ENCODE data around the gene PPP1CC. TPM values are rescaled to one million over a fixed set of nuclear protein-coding genes. Genes with fewer than 3 reads are reported as not detected.
"Not testable (repeated sequence)": the region's sequence is repeated elsewhere in the genome, so short reads cannot be mapped to it uniquely, and the experiment has no call there.

Gene PPP1CC
- total RNA-seq, 1 donor from 2014 or later = 150 TPM

DNA sequence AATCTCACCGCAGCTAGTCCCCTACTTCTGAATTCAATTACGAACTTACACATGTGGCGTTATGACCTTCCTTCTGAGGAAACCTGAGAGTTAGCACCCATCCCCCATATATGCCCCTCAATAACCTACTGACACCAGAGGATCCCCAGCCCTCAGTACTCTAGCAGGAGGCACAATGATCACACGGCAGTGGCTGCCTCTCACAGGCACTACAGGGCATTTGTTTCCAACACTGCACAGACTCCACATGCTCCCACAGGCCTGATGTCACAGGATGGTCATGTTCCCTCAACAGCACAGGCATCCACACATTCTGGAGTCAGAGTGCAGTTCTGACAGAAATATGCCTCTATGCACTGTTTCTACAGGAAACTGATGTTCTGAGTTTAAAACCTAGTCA, 17.4 kb downstream of the PPP1CC start:
- DNase-seq = no peak

DNA sequence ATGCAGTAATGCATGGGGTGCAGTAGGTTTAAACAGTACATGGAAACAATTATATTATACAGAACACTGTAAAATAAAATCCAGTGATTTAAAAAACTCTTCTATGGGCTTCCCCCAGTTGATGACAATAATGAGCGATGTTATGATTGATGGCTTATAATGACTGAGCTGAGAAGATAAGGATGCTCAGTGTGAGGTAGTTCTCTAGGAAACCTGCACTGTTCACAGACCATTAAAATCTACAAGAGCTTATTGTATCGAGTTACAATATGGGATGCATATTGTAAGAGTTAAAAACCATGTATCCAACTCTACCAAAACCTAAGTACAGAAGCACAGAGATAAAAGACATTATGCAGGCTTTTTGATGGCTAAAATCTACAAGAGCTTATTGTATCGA, 19.8 kb downstream of the PPP1CC start:
- DNase-seq = not testable (repeated sequence)

DNA sequence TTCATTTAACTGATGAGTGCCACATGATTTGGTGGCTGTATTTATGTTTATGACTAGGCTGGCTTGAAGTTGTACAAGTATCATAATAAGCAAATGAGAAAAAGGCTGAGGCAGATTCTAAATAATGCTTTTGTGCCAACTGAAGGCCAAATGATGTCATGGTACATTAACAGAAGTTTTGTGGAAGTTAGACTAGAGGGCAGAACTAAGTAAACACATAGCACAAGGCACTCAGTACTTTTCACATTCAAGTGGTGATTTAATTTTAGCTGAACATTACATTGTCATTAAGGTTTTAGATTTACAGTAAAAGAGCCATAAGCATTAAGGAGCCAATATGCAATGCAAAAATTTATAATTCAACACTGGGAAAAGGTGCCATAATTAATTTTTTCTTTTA, 21.1 kb downstream of the PPP1CC start:
- no peak for DNase-seq

DNA sequence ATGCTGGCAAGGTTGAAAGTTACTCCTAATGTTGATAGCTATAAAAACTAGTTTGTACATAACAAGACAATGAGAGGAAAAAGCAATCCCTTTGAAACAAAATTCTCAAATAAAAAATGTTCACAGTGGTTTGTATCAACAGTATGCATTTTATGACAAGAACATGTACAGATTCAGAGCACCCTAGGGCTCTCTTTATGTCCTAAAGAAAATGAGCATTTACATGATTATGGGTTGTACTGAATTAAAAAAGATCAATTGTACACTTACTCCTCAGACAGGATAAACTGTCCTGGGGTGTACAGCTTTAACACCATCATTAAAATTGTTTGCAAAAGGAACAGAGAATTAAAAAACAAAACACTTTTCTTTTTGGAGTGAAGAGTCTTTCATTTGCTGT, 22.2 kb downstream of the PPP1CC start:
- DNase-seq = no peak

DNA sequence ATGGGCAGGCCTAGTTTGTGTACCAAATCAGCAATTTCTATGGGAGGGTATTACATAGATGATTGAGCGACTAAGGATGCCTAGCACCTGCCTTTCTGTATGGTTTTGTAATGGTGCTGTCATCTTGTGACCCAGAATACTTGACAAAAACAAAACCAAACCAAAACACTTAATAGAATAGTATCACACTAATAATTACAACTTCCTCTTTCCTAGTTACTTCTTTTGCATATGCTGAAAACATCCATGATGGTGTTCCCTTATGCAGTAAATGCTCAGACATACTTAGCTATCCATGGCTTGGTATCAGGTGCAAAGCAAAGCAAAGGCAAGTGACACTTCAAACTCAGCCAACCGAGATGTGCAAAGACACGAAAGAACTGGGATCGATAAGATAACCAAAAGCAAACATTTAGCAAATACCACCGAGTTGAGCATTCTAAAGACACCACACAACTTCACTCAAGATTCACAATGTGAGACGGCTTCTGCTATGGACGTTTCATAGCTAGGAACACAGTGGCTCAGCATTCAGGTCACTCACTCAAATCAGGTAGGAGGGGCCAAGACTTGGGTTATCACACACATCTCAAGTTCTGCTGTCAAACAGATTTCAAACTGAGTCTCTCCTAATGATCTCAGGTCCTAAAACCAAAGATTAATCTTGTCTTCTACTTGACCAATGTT, 24.3 kb downstream of the PPP1CC start:
- no peak for DNase-seq

DNA sequence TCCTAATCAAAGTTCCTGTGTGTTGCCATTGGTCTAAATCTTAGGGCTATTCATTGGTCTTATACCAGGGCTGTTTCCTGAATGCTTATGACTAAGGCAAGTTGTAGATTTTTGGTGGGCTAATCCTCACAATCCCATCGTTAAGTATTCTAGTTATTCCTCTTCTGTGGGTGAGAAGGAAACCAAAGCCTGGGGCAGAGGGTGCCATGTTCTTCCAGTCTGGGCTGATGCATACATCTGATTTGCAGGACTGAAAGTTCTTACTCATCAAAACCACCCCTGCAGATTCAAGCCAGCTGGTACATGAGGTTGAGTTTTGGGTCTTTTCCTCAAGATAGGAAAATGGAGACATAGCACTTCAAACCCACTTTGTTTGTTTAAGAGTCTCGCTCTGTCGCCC, 25.7 kb downstream of the PPP1CC start:
- no peak for DNase-seq

DNA sequence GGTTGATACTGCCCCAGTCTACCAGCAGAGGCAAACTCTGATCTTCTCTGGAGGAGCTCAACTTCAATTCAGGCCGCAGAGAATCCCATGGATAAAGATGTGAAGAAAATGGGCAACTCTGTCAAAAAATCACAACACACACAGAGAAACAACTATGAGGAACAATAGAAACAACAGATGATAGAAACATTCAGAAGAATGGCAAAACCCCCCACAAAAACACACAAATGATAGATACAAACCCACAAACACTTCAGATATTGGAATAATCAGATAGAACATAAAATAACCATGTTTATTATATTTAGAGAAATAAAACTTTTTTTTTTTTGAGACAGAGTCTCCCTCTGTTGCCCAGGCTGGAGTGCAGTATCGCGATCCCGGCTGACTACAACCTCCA, 33.8 kb downstream of the PPP1CC start:
- no peak for DNase-seq

DNA sequence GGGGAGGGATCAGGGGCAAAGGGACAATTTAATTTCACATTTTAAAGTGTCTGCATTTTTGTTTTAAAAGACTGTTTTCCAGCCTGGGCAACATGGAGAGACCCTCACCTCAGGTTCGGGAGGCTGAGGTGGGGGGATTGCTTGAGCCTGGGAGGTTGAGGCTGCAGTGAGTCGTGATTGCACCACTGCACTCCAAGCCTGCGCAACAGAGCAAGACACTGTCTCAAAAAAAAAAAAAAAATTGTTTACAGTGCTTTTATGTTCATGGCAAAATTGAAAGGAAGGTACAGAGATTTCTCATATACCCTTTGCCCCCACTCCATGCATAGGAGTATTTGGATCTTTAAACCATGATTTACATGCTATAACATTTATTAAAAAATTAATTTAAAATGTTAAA, 37.4 kb downstream of the PPP1CC start:
- DNase-seq = no peak

DNA sequence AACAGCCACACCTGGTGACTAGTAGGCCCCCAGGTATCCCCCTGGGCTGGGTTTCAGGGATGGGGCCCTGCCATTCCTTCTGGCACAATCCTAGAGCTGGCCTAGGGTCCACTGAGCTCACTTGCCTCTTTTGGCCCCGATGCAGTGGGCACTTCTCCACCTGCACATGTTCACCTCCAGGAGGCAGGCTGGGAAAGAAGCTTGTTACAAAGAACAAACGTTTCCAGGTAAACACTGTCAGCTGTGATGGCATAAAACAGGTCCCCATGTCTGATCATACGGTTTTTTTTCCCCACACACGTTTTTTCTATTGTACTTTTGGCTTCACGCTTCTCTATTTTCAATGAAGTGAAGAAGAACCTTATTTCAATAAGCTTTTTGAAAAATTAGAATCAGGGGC, 37.9 kb downstream of the PPP1CC start:
- no peak for DNase-seq

DNA sequence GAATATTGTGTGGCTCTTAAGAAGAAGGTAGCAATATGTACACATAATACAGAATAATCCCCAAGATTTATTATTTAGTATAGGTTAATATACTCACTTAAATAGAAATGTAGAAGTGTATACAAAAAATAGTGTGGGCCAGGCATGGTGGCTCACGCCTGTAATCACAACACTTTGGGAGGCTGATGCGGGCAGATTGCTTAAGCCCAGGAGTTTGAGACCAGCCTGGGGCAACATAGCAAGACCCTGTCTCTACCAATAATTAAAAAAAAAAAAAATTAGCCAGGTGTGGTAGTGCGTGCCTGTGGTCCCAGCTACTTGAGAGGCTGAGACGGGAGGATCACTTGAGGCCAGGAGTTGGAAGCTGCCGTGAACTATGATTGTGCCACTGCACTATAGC, 38.5 kb downstream of the PPP1CC start:
- DNase-seq = no peak

DNA sequence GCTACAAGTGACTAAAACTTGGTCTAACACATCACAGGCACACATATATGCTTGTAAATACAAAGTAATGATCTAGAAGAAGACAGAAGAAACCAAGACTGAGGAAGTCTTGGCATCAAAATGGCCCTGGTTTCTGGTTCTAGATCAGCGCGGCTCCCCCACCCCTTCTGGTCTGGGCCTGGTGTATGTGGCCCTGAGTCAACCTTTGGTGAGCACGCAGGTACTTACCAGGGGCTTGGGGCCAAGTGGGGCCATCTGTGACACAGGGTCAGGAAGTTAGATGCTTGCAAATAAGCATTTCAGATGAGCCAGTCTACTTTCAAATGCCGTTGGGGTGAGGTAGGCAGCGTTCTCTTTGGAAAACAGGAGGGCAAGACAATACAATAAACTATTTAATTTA, 40.6 kb downstream of the PPP1CC start:
- DNase-seq = no peak

DNA sequence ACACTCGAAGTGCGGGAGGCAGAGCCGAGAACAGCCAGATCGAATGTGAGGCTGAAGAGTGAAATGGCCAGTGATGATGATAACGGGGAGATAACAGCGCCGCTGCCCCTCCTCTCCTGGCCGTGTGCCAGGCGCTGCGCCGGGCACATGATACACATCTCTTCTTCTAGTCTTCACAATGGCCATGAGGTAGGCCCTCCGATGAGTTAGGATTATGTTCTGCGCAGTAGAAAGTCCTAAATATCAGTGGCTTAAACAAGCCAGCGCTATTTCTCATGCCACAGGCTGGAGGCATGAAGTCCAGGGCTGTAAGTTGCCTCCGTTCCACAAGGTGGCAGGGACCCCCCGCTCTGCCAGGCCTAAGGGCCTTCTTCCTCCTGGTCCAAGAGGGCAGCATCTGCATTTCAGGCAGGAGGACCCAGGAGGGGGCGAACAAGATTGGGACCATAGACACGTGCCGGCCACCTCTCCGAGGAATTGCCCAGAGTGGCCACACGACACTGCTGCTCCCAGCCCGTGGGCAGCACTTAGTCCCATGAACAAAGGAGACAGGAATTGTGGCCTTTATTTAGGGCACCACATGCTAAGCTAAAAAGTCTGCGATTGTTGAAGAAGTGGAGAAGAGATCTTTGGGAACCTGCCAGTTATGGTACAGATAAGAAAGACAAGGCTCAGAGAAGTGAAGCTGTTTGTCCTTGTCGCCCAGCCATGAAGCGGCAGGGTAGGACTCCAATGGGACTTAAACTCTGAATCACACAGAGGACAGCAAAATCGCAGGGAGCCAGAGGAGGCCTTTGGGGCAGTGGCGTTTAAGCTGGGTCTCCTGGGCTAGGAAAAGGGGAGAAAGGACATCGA, 42.9 kb downstream of the PPP1CC start:
- no peak for DNase-seq

DNA sequence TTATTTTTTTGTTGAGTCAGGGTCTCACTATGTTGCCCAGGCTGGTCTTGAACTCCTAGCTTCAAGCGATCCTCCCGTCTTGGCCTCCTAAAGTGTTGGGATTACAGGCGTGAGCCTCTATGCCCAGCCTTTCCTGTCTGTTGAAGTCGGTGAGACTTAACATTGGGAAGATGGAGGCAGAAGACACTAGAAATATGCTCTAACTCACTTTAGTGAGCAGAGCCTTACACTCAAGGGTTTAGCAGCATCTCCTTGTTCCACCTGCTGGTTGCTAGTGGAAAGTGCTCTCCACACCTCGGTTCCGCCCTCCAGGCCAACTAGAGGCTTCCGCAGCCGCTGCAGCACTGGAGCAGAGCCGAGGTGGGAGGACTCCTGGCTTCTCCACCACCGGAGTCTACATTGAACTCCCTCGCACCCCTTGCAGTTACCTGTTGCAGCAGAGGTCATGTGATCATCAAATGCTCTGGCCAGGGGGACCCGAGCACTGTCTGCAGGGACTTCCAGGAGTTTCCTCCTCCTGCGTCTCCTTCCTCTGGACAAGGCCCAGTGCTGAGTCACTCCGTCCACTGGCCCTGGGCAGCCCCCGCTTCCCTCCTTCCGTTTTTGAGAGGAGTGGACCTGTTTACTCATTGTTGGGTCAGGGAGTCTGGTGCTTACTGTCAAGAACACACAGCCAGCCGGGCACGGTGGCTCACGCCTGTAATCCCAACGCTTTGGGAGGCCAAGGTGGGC, 44.4 kb downstream of the PPP1CC start:
- DNase-seq = peak; percentile 46

DNA sequence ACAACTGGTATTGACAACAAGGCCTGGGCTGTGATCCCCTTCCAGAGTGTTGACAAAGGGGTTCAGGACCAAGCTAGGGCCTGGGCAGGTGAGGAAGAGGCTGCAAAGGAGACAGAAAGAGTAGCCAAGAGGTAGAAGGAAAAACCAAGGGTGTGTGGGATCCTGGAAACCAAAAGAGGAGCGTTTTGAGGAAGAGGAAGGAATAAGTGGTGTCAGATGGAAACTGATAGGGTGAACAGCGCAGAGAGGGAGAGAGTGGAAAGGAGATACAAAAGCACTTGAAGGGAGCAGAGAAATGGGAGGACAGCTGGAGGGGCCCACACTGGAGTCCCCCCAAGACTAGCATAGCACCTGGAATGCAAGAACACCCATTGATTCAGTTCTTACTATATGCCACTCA, 45.5 kb downstream of the PPP1CC start:
- no peak for DNase-seq

DNA sequence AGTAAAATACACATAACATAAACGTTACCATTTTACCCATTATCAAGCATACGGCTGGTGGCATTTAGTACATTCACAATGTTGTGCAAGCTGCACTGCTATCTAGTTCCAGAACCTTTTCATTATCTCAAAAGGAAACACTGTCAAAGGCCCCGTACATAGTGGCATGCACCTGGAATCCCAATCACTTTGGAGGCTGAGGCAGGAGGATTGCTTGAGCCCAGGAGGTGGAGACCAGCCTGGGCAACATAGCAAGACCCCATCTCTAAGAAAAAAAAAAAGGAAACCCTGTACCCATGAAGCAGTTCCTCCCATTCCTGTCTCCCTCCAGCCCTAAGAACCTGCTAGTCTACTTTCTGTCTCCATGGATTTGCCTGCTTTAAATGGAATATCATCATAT, 46.4 kb downstream of the PPP1CC start:
- no peak for DNase-seq

DNA sequence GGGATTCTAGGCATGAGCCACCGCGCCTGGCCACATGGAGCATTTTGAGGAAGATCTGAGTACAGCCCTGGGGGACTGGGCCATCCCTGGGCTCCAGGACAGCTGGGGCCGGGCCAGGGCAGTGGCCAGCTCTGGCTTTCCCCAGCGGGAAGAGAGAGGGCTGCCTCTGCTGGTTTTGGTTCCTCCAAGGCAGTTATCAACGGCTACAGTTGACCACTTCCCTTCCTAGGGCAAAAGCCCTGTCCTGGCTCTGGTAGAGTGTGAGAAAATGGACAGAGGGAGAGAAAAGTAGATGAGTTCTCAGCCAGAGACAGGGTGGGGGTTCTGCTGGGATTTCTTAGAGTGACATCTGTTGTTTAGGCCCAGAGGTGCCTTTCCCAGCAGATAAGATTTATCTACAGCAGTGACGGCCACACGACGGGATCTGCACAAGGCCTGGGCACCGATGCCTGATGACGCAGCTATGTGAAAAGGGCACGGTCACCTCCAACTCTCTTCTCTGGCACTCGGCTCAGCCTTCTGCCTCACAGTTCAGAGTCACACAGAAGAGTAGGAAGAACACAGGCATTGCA, 48.3 kb downstream of the PPP1CC start:
- DNase-seq = no peak

DNA sequence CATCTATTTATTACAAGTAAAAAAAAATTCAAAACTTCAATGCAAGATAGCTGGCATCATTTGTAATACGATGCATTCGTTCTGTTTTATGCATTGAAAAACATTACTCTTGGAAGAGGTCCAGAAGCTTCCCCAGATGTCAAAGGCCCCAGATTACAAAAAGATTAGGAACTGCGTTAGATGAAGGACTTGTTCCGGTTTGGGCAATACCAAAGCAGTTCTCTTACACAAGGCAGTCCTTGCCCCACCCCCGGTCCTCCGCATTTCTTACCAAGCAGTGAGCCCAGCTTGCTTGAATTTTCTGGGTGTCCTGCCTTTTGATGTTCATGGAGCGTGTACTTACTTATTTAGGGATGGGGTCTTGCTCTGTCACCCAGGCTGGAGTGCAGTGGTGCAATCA, 49.0 kb downstream of the PPP1CC start:
- no peak for DNase-seq

DNA sequence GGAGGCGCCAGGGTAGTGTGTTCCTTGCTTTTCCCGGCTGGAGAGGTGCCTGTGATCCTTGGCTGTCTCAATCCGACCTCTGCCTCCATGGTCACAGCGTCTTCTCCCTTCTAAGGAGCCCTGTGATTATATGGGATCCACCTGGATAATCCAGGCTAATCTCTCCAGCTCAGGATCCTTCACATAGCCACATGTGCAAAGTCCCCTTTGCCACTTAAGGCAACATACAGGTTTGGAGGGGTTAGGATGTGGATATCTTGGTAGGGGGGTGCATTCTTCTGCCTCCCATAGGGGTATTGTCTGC, 52.6 kb downstream of the PPP1CC start:
- DNase-seq = no peak

DNA sequence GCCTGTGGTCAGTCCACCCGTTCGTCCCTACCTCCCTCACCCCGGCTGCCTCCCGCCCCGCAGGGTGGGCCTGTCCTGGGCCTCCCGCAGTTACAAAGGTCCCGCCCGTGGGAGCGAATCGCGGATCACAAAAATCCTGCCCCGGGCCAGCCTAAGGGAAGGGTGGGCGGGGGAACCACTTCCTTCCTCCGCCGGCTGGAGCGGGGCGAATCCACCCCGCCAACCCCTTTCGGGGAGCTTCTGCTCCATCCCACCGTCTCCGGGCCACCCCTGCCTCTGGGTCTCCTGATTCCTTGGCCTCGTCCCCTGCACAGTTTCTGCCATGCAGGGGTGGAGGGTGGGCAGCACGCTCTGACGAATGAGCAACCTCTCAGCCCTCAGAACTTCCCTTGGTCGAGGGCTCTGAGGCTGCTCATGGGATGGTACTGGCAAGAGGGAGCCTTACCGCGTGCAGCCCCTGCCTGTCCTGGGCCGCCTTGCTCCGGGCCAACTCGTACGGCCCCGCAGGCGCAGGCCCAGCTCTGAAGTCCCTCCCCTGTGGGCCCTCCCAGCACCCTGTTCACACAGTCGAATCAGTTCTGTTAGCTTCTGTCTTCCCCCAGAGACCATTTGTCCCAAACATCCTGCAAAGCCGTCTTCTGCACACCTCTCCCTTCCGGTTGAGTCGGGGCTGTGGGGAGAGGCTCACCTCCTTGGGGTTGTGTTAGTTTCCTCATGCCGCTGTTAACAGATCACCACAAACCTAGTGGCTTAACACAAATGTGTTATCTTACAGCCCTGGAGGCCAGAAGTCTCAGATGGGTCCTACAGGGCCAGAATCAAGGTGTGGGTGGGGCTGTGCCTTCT, 53.2 kb downstream of the PPP1CC start:
- DNase-seq = no peak

DNA sequence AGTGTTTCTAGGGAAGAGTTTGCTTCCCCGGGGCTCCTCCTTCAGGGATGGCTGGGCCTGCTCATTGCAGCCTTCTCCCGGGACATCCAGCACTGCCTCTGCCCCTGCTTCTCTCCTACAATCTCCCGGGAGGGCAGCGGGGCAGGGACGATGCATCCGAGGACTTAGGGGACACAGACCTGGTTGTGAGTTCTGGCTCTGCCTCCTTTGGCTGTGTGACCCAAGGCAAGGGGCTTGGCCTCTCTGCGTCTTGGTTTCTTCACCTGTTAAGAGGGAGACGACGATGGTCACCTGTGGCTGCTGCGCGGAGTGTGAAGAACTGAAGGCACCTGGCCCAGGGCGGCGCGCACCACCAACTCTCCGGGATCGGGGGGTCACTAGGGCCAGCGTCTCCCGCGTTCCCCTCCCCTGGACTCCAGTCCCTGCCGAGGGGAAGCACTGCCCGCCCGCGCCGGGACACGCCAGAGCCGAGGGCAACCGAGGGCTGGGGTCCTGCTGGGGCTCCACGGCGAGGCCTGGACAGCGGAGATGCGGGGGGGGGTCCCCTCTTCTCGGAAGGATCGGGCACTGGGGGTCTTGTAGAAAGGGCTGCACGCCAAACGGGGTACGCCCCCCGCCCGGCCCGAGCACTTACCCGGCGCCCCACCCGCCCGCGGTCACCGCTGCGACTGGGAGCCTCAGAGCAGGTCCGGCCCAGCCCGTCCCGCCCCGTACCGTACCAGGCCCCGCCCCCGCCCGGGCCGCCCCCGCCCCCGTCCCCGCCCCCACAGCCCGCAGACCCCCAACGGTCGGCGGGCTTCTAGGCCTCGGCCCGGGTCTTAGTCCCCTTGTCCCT, 54.0 kb downstream of the PPP1CC start, which contains the start of gene HVCN1:
HVCN1 (minus strand) TSS at position 670 of the 835 bp plus-strand sequence. CDS start 5,870 bp downstream, outside the sequence.
- no peak for DNase-seq

Data from occipital lobe (tissue), 2 donors.